NCI-H1417 (cell line): Measurements from ENCODE around the gene NPDC1.
A peak's percentile ranks its signal among the peaks of the same experiment; 100 is the strongest.
"Not testable (repeated sequence)": the region's sequence is repeated elsewhere in the genome, so short reads cannot be mapped to it uniquely, and the experiment has no call there.

Experiments used
- DNase-seq, 3 experiments: peaks; one replicate each; lab custom pipeline; 2025; lab: John Stamatoyannopoulos, UW

NPDC1 gene

DNA sequence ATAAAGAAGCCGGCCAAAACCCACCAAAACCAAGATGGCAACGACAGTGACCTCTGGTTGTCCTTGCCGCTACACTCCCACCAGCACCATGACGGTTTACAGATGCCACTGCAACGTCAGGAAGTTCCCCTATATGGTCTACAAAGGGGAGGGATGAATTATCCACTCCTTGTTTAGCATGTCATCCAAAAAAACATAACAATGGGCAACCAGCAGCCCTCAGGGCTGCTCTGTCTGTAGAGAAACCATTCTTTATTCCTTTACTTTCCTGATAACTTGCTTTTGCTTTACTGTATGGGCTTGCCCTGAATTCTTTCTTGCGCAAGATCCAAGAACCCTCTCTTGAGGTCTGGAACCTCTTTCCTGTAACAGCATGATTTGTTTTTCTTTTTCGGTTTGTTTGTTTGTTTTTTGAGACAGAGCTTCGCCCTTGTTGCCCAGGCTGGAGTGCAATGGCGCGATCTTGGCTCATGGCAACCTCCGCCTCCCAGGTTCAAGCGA is 29.3 kb upstream of the NPDC1 start:
- DNase-seq = no peak

DNA sequence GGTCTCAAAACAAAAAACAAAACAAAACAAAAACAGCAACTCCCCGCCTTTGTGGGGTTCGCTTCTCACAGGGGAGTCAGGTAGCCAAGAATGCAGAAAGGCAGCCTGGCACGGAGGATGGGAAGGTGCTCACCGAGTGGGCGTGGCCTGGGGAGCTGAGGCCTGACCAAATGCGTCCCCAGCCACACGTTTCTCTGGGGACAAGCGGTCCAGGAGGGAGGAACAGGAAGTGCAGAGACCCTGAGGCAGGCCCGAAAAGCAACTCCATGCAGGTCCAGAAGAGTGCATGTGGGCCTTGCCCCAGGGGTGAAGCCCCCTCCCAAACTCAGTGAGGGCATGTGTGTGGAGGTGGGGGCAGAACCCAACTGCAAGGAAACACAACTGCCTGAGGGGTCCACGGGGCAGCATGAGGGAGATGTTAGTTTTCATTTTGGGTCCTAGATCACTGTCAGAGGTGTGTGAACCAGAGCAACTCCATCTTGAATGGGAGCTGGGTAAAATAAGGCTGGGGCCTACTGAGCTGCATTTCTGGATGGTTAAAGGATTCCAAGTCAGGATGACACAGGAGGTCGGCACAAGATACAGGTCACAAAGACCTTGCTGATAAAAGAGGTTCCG is 28.8 kb upstream of the NPDC1 start:
- DNase-seq = no peak

DNA sequence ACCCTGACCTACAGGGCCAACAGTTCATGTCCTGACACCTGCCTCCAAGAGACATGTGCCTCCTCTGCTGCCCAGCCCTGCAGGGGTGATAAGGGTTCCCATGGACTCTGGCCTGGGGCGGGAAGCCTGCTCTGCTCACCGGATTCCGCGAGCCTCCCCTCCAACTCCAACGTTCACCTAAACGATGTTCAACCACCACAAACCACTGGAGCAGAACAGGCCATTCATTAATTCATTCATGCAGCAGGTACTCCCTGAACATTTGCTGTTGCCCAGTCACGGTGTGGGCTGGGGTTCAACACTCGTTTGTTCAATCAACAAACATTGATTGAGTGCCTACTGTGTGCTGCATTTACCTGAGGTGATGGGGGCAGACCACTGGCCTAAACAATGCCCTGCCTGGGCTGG is 28.0 kb upstream of the NPDC1 start:
- no peak for DNase-seq

DNA sequence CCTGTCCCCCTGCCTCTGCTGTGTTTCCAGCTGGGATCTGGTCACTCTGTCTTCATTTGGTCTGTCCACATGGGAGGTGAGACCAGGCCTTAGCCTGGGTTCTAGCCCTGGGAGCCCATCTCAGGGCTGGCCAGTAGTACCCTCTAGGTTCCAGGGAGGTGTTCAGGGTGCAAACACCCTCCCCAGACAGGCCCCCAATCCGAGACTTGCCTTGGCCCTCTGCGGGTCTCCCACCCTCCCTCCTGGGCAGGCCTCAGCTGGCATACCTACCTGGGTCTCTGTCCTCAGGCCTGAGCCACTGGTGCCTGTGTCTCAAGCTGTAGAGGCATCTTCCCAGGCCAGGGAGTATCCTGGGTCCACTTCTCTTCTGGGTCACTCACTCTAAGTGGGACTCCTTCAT is 25.3 kb upstream of the NPDC1 start:
- DNase-seq = no peak

DNA sequence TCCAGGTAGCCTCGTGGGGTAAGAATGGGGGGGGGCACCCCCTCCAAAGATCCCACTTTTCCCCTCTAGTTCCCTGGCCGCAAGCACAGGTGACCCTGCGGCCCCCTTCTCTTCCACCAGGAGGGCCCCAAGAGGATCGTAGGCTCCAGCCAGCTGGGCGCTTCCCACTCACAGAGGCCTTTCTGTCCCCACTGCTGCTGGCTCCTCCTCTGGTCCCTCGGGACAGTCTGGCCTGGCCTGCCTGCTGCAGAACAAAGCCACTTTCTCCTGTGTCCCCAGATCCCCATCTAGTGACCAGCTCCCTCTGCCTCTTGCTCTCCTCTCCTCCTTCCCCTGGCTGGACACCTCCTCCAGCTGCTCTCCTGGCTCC is 24.9 kb upstream of the NPDC1 start:
- peak in 2 of 3 experiments; percentile 51 to 88 for DNase-seq

DNA sequence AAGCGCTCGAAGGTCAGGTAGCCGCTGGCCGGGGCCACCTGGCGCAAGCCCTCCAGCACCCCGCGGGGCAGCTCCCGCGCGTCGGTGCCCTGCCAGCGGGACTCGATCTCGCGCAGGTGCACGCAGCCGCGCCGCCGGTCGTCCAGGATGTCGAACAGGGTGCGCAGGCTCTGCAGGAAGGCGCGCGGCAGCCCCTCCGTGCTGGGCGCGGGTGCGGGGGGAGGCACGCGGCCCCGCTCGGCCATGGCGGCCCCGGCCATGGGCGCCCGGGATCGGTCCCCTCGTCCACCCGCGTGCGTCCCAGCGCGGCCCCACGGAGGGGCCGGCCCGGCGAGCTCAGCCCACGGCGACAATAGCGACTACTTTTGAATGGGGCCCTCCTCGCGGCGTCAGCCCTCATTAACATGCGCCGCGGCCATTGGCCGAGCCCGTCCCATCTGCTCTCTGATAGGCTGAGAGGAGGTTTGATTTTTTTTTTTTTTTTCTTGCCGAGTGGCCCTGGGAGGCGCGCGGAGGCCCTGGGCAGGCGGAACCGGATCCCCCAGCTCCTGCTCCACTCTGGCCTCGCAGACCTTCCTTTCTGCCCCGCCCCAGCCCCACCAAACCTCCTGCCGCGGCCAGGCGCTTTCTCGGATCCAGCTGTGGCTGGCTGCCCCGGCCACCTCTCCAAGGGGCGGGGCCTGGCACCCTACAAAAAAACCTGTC is 24.4 kb upstream of the NPDC1 start, which contains the start of gene SAPCD2:
SAPCD2 (minus strand) TSS at position 357 of the 705 bp plus-strand sequence; CDS start at position 260, 97 bp downstream.
- DNase-seq = peak; percentile 85 to 97 (median 93)

DNA sequence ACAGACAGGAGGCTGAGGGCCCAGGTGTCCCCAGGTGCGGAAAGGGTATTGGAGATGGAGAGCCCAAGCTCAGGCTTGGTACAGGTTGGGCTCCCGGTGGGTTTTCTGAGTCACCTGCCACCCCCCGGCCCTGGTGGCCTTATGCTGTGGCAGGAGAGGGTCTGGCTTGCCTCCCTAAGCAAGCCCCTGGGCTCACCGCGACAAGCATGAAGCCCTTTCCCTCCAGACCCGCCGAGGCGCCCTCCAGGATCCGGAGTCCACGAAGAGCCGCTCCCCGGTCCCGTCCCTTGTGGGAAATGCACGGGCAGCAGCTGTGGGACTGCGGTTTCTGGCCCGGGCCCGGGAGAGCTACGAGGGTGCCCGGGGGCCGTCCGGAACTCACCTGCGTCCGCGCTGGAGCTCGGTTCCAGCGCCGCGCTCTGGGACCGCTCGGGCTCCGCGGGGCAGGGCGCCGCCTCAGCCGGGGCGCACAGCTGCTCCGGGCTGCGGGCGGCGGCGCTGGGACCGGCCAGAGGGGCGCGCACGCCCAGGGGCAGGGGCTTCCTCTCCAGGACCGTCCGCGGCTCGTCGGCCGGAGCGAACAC is 23.6 kb upstream of the NPDC1 start:
- peak in 2 of 3 experiments; percentile 55 to 65 for DNase-seq

DNA sequence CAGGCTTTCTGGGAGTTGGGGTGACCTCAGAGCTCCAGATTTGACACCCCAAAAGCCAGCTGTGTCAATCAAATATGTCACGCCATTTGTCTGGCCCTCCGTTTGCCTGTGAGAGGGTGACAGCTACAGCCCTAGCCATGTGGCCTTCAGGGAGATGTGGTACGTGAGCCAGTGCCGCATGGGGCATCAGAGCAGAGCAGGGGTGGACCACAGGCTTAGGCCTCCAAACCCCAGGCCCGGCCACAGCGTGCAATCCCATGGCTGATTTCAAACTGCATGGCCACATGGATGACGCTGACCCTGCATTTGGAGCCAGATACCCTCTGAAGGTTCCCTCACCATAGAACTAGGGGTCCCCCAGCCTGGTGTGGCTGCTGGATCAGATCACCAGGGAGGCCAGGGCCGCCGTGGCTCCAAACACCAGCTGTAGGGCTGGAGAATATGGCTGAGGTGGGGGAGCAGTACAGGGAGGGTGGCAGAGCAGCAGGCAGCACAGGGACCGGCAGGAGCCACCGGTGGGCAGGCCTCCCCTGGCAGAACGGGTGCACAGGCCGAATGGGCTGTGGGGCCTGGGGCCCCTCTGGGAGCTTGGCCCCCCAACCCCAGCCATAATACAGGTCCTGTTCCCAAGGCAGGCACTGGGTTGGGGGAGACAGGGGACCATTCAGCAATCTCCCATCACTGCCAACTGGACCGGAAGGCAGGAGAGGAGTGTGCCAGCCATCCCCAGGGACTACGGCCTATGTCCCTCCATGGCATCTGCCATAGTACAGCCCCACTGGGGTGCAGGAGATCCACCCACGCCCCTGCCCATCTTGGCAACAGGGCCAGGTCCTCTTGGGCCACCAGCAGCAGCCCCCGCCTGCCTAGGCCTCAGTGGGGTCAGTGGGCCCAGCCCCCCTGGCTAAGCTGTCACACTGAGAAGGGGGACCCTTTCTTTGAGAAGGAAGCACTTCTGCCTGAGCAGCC is 22.8 kb upstream of the NPDC1 start:
- no peak for DNase-seq

DNA sequence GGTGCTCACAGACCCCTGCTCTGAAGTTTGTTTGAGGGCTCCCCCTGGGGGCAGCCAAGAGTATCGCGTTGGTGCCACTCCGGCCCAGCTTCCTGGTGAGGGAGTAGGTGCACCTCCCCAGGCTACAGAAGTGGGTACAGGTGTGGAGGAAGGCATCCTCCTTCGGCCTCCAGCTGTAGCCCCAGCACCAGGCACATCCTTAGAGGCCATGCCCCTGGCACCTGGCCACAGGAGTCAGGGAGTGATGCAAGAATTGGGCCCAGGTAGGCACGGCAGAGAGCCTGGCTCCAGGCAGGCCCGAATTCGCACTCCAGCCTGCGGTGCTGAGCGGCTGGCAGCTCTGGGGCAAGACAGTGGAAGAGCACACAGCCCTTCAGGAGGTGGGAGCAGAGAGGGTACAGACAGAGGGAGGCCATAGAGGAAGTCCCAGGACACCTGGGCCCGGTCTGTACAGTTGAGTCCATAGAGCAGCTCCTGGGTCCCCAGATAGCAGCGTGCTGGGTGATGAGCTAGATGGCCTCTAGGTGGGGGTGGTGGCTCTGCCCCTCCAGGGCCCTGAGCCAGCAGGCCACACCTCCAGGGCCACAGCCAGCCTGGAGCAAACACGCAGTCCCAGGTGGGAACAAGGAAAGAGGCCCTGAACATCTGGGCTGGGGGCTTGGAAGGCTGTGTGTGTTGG is 22.0 kb upstream of the NPDC1 start:
- peak; percentile 50 to 89 (median 73) for DNase-seq

DNA sequence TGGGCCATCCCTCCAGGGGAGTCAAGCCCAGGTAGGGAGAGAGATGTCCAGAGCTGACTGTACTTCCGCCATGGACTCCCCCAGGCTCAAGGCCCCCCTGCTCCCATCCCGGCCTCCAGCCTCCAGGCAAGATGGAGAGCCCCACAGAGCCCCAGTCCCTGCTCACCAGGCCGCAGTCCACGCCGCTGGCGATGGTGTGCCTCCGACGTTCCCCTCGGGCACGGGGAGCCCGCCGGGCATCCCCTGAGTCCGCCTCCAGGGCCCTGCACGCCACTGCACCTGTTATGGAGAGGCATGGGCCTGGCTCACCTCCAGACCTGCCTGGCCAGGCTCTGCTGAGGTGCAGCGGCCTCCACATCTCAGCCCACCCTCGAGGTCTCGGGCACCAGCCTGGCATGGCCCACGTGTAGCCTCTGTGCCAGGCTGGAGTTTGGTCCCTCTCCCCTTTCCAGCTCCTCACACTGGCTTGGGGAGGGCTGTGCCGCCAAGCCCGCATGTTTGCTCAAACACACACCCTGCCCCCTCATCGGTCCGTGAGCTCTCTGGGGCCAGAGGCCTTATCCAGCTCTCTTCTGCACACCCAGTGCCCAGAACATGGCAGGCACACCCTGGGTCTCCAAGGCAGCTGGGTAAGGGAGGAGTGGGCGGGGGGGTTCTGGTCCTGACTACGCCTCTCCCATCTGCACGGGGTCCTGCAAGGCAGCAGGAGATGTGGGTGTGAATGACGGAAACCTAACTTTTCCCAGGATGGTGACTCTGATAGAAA is 20.3 kb upstream of the NPDC1 start:
- no peak for DNase-seq

DNA sequence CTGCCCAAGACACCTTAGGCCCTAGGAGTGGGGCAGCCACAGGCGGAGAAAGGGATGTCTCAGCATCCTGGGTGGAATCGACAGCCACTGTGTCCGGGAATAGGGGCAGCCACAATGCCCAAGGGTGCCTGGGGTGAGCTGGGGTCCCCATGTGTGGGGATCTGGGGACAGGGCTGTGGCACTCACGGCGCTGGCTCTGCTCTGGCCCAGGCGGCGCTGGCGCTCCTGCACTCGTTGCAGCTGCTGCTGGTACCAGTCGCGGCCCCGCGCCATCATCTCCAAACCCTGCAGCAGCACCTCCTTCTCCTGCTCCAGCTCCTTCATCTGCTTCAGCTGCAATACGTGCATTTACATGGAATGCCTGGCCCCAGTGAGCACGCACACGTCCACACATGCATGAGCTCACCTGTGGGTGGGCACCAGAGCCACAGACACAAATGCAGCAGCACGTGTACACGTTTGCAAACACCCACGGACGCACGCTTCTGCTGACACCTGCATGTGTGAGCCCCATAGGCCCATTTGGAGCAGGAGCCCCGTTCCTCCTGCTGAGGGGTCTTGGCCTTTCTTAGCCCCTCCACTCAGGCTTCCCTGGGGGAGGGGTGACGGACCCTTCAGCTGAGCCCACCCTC is 19.5 kb upstream of the NPDC1 start:
- no peak for DNase-seq

DNA sequence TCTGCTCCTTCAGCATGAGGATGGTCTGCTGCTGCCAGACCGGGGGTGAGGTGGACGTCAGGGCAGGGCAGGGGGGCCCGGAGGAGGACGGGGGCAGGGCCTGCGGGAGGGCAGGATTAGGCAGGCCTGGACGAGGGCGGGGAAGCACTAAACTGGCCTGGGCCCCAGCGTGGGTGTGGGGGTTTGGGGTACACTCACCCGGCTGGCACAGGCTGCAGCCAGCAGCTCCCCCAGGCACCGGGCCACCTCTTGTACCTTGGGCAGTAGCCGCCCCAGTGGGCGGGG is 18.8 kb upstream of the NPDC1 start:
- no peak for DNase-seq

DNA sequence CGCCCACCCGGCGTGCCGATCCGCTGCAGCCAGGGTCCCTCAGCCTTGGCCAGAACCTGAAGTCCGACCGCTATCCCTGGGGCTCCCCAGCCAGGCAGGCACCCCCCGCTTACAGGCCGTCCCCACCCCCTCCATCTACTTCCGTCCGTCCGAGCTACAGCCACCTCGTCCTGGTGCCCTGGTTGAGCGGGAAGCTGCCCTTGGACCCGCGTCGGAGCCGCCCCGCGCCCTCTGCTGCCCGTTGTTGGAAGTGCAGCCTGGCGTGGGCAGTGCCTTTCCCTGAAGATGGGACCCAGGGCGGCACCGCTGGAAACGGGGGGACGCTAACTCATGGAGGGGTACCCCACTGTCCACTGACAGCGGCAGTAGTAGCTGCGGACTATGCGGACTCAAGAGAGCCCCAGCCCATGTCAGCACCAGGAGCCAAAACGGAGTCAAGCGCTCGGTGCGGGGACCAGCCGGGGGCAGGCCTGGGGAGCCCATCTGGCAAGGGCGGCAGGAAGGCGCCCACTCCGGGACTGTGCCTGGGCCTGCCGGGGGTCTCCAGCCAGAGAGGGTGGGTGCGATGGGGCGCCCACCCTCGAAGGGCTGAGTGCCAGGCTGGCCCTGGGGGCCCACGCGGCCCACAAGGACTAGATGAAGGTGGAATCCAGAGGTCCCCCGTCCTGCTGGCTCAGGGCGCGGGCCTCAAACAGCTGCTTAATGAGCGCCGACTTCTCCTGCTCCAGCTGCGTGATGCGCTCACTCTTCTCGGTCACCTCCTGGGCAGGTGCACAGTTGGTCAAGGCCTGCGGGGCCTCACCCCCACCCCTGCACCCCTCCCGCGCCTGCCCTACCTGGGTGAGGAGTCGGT is 18.3 kb upstream of the NPDC1 start:
- peak; percentile 16 to 70 (median 53) for DNase-seq

DNA sequence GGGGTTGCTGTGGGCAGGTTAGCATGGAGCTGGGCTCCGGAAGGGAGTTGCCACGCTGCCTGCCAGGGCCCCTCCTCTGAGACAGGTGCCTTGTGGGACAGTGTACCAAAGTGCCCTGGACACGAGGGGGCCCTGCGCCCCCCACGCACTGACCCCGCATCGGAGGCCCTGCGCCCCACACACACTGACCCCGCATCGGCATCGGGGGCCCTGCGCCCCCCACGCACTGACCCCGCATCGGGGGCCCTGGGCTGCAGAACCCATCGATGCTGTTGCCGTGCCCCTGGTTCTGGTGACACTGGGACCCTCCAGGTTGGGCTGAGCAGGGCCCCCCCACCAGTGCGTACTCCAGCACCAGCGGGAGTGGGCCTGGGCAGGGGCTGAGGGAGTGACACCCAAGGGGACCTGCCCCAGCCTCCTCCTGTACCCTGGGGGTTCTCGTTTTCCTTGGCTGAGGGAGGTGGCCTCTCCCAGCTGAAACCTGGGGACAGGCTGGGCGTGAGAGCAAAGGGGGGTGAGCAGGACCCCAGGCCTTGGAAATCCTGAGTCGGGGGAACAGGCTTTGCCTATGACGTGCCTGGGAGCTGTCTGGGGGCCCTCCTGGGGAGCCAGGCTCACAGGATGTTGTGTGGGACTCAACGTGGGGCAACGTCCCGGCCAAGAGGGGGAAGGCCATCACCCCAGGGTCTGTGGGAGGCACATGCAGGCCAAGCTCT is 17.5 kb upstream of the NPDC1 start:
- DNase-seq = no peak

DNA sequence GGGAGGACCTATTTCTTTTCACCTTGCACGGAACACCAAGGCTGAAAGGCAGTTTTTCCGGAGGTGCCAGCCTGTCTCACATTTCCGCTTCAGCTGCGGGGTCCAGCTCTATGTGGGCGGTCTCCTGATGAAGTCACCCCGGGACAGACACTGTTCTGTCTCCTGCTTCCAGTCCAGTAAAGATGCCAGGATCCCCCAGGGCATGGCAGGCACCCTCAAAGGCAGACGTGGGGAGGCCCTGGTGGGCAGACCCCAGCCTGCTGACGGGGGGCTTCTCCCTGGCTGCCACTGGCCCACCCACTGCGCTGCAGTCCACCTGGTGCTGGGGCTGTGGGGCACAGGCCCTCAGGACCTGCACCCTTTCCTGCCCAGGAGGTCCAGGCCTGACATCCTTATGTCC is 16.8 kb upstream of the NPDC1 start:
- not testable (repeated sequence) for DNase-seq

DNA sequence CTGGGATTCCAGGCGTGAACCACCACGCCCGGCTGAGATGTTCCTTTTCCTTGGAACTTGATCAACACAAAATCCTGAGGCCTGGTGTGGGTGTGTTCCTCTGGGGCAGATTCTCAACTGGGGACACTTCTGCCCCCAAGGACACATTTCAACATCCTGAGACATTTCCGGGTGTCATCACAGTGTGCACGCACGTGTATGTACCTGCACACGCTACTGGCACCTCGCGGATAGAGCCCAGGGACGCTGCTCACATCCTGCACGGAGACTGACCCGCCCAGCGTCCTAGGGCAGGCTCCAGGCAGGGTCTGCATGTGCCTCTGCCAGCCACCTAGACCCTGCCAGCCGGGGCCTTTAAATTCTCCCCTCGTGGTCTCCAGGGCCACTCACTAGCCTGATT is 16.4 kb upstream of the NPDC1 start:
- no peak for DNase-seq

DNA sequence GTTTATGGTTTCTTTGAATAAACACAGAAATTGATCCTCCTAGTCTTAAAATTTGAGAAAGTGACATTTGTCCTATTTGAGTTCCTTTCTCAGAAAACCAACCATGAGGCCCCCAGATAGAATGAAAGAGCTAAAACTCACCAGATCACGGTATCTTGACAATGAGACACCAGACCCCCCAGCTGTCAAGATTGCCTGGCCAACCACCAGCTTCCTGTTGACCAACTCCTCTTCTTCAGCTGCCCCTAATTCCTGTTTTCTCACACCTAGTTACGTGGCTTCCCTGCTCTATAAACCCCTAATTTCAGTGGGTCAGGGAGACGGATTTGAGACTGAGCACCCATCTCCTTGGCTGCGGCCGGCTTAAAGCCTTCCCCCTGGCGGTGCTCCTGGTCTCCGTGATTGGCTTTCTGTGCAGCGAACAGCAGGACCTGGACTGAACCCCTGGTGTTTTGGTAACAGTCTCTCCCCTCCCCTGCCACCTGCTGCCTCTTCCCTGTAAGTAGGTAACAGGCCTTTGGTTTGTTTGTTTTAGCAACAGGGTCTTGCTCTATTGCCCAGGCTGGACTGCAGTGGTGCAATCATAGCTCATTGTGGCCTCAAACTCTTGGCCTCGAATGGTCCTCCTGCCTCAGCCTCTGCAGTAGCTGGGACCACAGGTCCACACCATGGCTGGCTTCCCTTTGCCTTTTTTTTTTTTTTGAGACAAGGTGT is 12.7 kb upstream of the NPDC1 start:
- DNase-seq = peak; percentile 8 to 66 (median 46)

DNA sequence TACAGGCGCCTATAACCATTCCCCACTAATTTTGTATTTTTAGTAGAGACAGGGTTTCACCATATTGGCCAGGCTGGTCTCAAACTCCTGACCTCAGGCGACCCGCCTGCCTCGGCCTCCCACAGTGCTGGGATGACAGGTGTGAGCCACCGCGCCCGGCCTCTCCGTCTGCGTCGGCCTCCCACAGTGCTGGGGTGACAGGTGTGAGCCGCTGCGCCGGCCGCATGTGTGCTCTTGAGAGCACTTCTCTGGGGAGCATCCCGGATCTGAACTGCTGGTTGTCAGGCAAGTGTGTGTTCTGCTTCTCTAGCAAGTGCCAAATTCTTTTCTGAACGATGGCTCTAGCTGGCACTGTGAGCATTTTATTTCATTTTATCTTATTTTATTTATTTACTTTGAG is 11.6 kb upstream of the NPDC1 start:
- DNase-seq = peak; percentile 75 to 89 (median 77)
